ENCODE data around the gene ERMARD. TPM values are rescaled to one million over a fixed set of nuclear protein-coding genes. Genes with fewer than 3 reads are reported as not detected.

ERMARD gene
- total and polyA plus RNA-seq, 2 donors (not counting 3 experiments of a cell fraction or from before 2014, with no cell fraction given), result 23.8 to 36.4 TPM

DNA sequence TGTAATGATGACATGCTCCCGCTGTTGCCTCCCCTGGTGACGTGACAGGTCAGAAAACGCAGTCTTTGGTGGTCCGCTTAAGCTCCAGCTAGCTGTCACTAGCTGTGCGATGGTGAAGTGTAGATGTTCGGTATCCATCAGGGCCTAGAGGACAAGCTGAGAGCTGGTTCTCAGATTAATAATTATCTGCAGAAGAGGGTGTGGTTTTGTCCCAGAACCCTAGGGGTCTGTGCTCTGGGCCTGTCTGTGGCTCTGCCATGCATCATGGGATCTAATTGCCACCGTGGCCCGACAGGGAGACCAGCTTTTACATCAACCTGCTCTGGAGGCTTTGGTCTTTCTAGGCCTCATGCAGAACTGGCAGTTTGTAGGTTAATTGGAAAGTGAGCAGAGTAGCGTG is 34.1 kb downstream of the ERMARD start:
- no TSS peak for BruUV-seq (replicated peaks)
- H3K27ac ChIP-seq (ENCODE audit: insufficient read depth, low read depth, low read length), result no peak overlapping the region
- TF ChIP-seq GATA2 (IDR thresholded peaks at IDR 0.05; ENCODE audit: insufficient read depth, insufficient read length, low read depth, low read length), result no peak
- TF ChIP-seq EZH2 (IDR thresholded peaks at IDR 0.05; ENCODE audit: borderline replicate concordance, low read depth, low read length, severe bottlenecking), result no peak
- no peak for TF ChIP-seq MYC (IDR thresholded peaks at IDR 0.05; ENCODE audit: low read depth, low read length)
- no peak for TF ChIP-seq POLR2AphosphoS5 (IDR thresholded peaks at IDR 0.05; ENCODE audit: insufficient read depth, low read depth, low read length)
- TF ChIP-seq, protein P1, sequence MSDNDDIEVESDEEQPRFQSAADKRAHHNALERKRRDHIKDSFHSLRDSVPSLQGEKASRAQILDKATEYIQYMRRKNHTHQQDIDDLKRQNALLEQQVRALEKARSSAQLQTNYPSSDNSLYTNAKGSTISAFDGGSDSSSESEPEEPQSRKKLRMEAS (IDR thresholded peaks at IDR 0.05; ENCODE audit: insufficient read depth, insufficient read length), result no peak
- TF ChIP-seq, protein P2, sequence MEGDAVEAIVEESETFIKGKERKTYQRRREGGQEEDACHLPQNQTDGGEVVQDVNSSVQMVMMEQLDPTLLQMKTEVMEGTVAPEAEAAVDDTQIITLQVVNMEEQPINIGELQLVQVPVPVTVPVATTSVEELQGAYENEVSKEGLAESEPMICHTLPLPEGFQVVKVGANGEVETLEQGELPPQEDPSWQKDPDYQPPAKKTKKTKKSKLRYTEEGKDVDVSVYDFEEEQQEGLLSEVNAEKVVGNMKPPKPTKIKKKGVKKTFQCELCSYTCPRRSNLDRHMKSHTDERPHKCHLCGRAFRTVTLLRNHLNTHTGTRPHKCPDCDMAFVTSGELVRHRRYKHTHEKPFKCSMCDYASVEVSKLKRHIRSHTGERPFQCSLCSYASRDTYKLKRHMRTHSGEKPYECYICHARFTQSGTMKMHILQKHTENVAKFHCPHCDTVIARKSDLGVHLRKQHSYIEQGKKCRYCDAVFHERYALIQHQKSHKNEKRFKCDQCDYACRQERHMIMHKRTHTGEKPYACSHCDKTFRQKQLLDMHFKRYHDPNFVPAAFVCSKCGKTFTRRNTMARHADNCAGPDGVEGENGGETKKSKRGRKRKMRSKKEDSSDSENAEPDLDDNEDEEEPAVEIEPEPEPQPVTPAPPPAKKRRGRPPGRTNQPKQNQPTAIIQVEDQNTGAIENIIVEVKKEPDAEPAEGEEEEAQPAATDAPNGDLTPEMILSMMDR (IDR thresholded peaks at IDR 0.05; ENCODE audit: extremely low read depth in 1 of 2, insufficient read depth in 1 of 2, low read depth in 1 of 2, low read length in 2 of 2), result no peak
- no peak for TF ChIP-seq POLR2A (IDR thresholded peaks at IDR 0.05; ENCODE audit: low read depth, low read length)
- no peak for TF ChIP-seq FOS (IDR thresholded peaks at IDR 0.05; ENCODE audit: borderline replicate concordance, insufficient read depth, low read length)
- TF ChIP-seq JUN (IDR thresholded peaks at IDR 0.05; ENCODE audit: borderline replicate concordance, insufficient read depth, insufficient read length, low read depth), result no peak
- peaks cover 11% of the 10 kb centered on the region for H3K4me1 ChIP-seq (ENCODE audit: control insufficient read depth, extremely low read depth, insufficient read depth, low read length)
- H3K9ac ChIP-seq (replicated peaks; ENCODE audit: extremely low read depth, insufficient read depth, low read length), result no peak overlapping the region
- no peaks in the 10 kb centered on the region for H3K9me3 ChIP-seq (replicated peaks; ENCODE audit: control insufficient read depth, insufficient read depth, low read length)
- no peak overlapping the region for H3K4me3 ChIP-seq (replicated peaks in 1 of 3; ENCODE audit: insufficient read depth in 1 of 3, low read depth in 1 of 3, low read length in 3 of 3)
- H3K4me2 ChIP-seq (ENCODE audit: insufficient read depth, low read length), result no peak overlapping the region
- intact Hi-C loops (cut with micrococcal nuclease) (no loop called here), dilution Hi-C loops (cut with MboI; ENCODE audit: extremely low pct_ligation_motif_present, low sequenced_read_pairs) (no loop called here)
- ChIA-PET POLR2A (no interaction called here), CTCF (interaction anchor here (1.2 kb wide), 1 partner anchor 46 kb away, joined by 3 read pairs; no protein-coding TSS in a partner anchor)
- DNase-seq (ENCODE audit: low read depth, low spot score) (no peak), FAIRE-seq (no peak)
- H3K27me3 ChIP-seq (ENCODE audit: control insufficient read depth in 2 of 2, insufficient read depth in 2 of 2, low read length in 2 of 2), result no peaks in the 10 kb centered on the region
- no peak overlapping the region for H2AFZ ChIP-seq (ENCODE audit: low read depth, low read length)
- no peaks in the 10 kb centered on the region for H3K9me1 ChIP-seq (replicated peaks; ENCODE audit: control insufficient read depth, extremely low read depth, insufficient read depth, low read length)
- H4K20me1 ChIP-seq (replicated peaks; ENCODE audit: control insufficient read depth, extremely low read depth, insufficient read depth, low read length), result no peaks in the 10 kb centered on the region
- no peaks in the 10 kb centered on the region for H3K79me2 ChIP-seq (ENCODE audit: control insufficient read depth, insufficient read depth, low read length)
- H3K36me3 ChIP-seq (ENCODE audit: control insufficient read depth in 2 of 2, extremely low read depth in 1 of 2, insufficient read depth in 2 of 2, low read length in 2 of 2), result no peaks in the 10 kb centered on the region

Measured in endothelial cell of umbilical vein (primary cell).